ENCODE data around the gene RGS9BP.

DNA sequence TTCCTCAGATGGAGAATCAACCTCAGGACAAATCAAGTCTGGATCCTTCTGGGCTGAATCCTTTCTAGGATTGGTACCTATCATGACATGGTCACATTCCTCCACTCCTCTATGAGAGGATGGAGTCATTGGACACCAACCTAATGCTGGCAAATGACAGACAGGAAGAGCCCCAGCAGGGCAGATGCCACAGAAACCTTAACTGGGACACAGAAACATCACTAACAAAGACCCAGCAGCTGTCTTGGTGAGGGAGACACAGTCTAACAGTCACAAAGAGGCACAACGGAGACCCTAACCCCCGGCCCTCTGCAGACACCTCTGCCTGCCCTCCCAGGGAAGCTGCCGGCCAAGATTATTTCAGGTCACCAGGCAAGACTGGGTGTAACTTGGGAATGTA lies 2.8 kb upstream of the RGS9BP start:
- TF ChIP-seq, protein P1, sequence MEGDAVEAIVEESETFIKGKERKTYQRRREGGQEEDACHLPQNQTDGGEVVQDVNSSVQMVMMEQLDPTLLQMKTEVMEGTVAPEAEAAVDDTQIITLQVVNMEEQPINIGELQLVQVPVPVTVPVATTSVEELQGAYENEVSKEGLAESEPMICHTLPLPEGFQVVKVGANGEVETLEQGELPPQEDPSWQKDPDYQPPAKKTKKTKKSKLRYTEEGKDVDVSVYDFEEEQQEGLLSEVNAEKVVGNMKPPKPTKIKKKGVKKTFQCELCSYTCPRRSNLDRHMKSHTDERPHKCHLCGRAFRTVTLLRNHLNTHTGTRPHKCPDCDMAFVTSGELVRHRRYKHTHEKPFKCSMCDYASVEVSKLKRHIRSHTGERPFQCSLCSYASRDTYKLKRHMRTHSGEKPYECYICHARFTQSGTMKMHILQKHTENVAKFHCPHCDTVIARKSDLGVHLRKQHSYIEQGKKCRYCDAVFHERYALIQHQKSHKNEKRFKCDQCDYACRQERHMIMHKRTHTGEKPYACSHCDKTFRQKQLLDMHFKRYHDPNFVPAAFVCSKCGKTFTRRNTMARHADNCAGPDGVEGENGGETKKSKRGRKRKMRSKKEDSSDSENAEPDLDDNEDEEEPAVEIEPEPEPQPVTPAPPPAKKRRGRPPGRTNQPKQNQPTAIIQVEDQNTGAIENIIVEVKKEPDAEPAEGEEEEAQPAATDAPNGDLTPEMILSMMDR (conservative IDR thresholded peaks at IDR 0.05; ENCODE audit: low read length) = no peak
- no peak for TF ChIP-seq EZH2phosphoT487 (IDR thresholded peaks at IDR 0.05; ENCODE audit: borderline replicate concordance, low read depth, low read length)

Measured in OCI-LY7 (cell line).